Ovary (tissue), 9 donors: ENCODE data around the gene TOP1. TPM values are rescaled to one million over a fixed set of nuclear protein-coding genes. Genes with fewer than 3 reads are reported as not detected.

Experiments
- DNase-seq, 5 donors: peaks; one replicate each; pipeline ENCODE4 v3.0.0-alpha.2; 2019 to 2020
- H3K27ac ChIP-seq, 2 donors: fragments of 200-600 bp; one replicate each; pipeline versions ENCODE4 v1.5.1 to v1.8.0; 2019 to 2022
- H3K27me3 ChIP-seq: fragments of 200-600 bp; one replicate; pipeline ENCODE4 v1.8.0; 2022
- H3K36me3 ChIP-seq: fragments of 200-600 bp; sonication (generic); one replicate; pipeline ENCODE4 v1.5.1; 2019
- H3K4me1 ChIP-seq: one replicate; pipeline ENCODE4 v1.8.1; 2013; ENCODE audit warnings: mild to moderate bottlenecking, moderate library complexity; ENCODE audit not compliant: insufficient read depth
- H3K4me3 ChIP-seq: fragments of 200-600 bp; sonication (generic); one replicate; pipeline ENCODE4 v1.5.1; 2017
- H3K9me3 ChIP-seq, 2 donors: fragments of 200-600 bp in 1 of 2; sonication (generic) in 1 of 2; one replicate each; pipeline versions ENCODE4 v1.5.1 to v1.8.1; 2013 to 2019; ENCODE audit warnings: mild to moderate bottlenecking in 1 of 2, moderate library complexity in 1 of 2
- CTCF ChIP-seq, 3 donors: fragments of 450-650 bp in 2 of 3; fragments of 200-600 bp in 1 of 3; IDR thresholded peaks; one replicate each; pipeline versions ENCODE4 v1.5.1 to v1.8.0; 2016 to 2022; ENCODE audit warnings: antibody characterized with exemption in 3 of 3, mild to moderate bottlenecking in 1 of 3
- EP300 ChIP-seq: sonication (generic); formaldehyde crosslinking; IDR thresholded peaks from one replicate; pipeline ENCODE4 v1.6.1; 2017; ENCODE audit warnings: antibody characterized with exemption
- POLR2A ChIP-seq: fragments of 450-650 bp; IDR thresholded peaks from one replicate; pipeline ENCODE4 v1.6.1; 2017; ENCODE audit warnings: antibody characterized with exemption, mild to moderate bottlenecking, moderate library complexity
- WGBS, 3 donors: extraction: QIAGEN DNeasy Blood & Tissue Kit in 1 of 3; methylation state at CpG; one replicate each; pipeline versions ENCODE4 v1.1.5 to v1.1.7; 2013 to 2017; 5-methylcytosine and 5-hydroxymethylcytosine counted together
- intact Hi-C, 4 donors: fragments of 100-400 bp; cut with DNase I; formaldehyde crosslinking; loops; one replicate each; pipeline versions ENCODE4 v1.11.0 to v1.15.1; 2022 to 2023
- polyA plus RNA-seq, 2 donors: library from polyadenylated mRNA; stranded (reverse); fragments of 200-250 nt in 1 of 2; fragments of 350-450 nt in 1 of 2; fragmentation: Illumina TruSeq in 1 of 2; extraction: RNeasy Lipid Tissue Mini Kit (QIAGEN cat#74804) in 1 of 2; gene quantifications; one replicate each; pipeline ENCODE4 v1.2.3, GENCODE V29; 2013 to 2014
- total RNA-seq, 7 donors: library from RNA; depleted of rRNA in 2 of 7; stranded (reverse); fragments of >200 nt in 2 of 7; fragmentation: NEBNext Ultra II Directional in 3 of 7; extraction: Animal tissue kit (Norgen Biotek cat#: 25700) in 3 of 7; gene quantifications; one replicate each; pipeline versions ENCODE4 v1.1.0 to v1.2.4, GENCODE V29; 2016 to 2023
- donor health status: DM: no; HTN: no; CAD: no; lungs with moderate emphysema.
- donor health status: DM: no; HTN: no; CAD: no.
- donor health status: Bipolar disorder and iron deficiency.
- donor health status: DM: yes; HTN: yes; CAD: no.
- donor health status: DM: no; HTN: no; CAD: no.
- donor health status: DM: yes; HTN: yes; CAD: no.

Gene TOP1
- total and polyA plus RNA-seq, 9 donors: 20.9 to 48.4 (median 35.6) TPM

- 31 to 43% (median 42%) methylated on average over 3 of the region's 3 CpGs for WGBS, 3 donors
- H3K4me1 ChIP-seq: no peaks in the 10 kb centered on the region
- no peak overlapping the region for H3K27ac ChIP-seq
- no peaks in the 10 kb centered on the region for H3K9me3 ChIP-seq
- H3K4me3 ChIP-seq: no peak overlapping the region
- DNase-seq: no peak
- TF ChIP-seq POLR2A: no peak
- TF ChIP-seq CTCF (IDR thresholded peaks at IDR 0.05): no peak
- no peak for TF ChIP-seq EP300
- intact Hi-C loops: no loop called here
- no peaks in the 10 kb centered on the region for H3K27me3 ChIP-seq
- no peaks in the 10 kb centered on the region for H3K36me3 ChIP-seq
These were observed 5.1 kb upstream of the TOP1 start for GRCh38 chr20:41023549-41023948.

- no peak overlapping the region for H3K27ac ChIP-seq
- TF ChIP-seq POLR2A: no peak
- no peak for TF ChIP-seq CTCF (IDR thresholded peaks at IDR 0.05)
- TF ChIP-seq EP300: no peak
- WGBS, 3 donors: 76 to 86% (median 78%) methylated on average over 8 of the region's 8 CpGs
- H3K36me3 ChIP-seq: no peaks in the 10 kb centered on the region
- no peak overlapping the region for H3K4me3 ChIP-seq
- intact Hi-C loops: no loop called here
- no peaks in the 10 kb centered on the region for H3K9me3 ChIP-seq
- DNase-seq: peak in 3 of 5 donors; percentile 15 to 28 (median 27)
- no peaks in the 10 kb centered on the region for H3K27me3 ChIP-seq
- H3K4me1 ChIP-seq: peaks cover 5% of the 10 kb centered on the region
These were observed 1.3 kb upstream of the TOP1 start for GRCh38 chr20:41027366-41027765.

GRCh38 chr20:41027872-41028358, 707 bp upstream of the TOP1 start:
- no peaks in the 10 kb centered on the region for H3K36me3 ChIP-seq
- peak in 2 of 5 donors; percentile 20 to 30 for DNase-seq
- 16 to 22% (median 17%) methylated on average over 10 of the region's 10 CpGs for WGBS, 3 donors
- peak overlapping the region in 1 of 2 donors; percentile 37 for H3K27ac ChIP-seq
- intact Hi-C loops: no loop called here
- H3K4me1 ChIP-seq: peaks cover 9% of the 10 kb centered on the region
- H3K9me3 ChIP-seq: no peaks in the 10 kb centered on the region
- no peaks in the 10 kb centered on the region for H3K27me3 ChIP-seq
- TF ChIP-seq POLR2A: no peak
- TF ChIP-seq EP300: no peak
- no peak for TF ChIP-seq CTCF (IDR thresholded peaks at IDR 0.05)
- peak overlapping the region; percentile 31 for H3K4me3 ChIP-seq

GRCh38 chr20:41029150-41029901, 704 bp downstream of the TOP1 start:
- Histone ChIP-seq H3K36me3 (no peaks in the 10 kb centered on the region), H3K4me1 (peaks cover 10% of the 10 kb centered on the region), H3K27ac (peak overlapping the region; percentile 81 to 94), H3K27me3 (no peaks in the 10 kb centered on the region), H3K4me3 (peak overlapping the region; percentile 92), H3K9me3 (no peaks in the 10 kb centered on the region)
- DNase-seq: peak; percentile 17 to 70 (median 43)
- intact Hi-C loops: no loop called here
- WGBS, 3 donors: 0 to 1% (median 0%) methylated on average over 44 to 69 of the region's 69 CpGs
- TF ChIP-seq EP300: no peak
- no peak for TF ChIP-seq POLR2A
- TF ChIP-seq CTCF (IDR thresholded peaks at IDR 0.05): no peak
